ENCODE data around the gene RGL4. TPM values are rescaled to one million over a fixed set of nuclear protein-coding genes. Genes with fewer than 3 reads are reported as not detected.
A peak's percentile ranks its signal among the peaks of the same experiment; 100 is the strongest.
"Not testable (repeated sequence)": the region's sequence is repeated elsewhere in the genome, so short reads cannot be mapped to it uniquely, and the experiment has no call there.

Gene RGL4
- total RNA-seq, 2 donors from 2014 or later, result not detected

GRCh38 chr22:23718371-23719165, 27.8 kb downstream of the RGL4 start:
- DNase-seq (no peak), ATAC-seq (peak; percentile 11)
- intact Hi-C loops (cut with DNase I, micrococcal nuclease), result no loop called here

- DNase-seq (no peak), ATAC-seq (no peak)
- intact Hi-C loops (cut with DNase I, micrococcal nuclease), result no loop called here
Measured at GRCh38 chr22:23720855-23721254, 30.0 kb downstream of the RGL4 start.

GRCh38 chr22:23722160-23722559, 31.3 kb downstream of the RGL4 start:
- DNase-seq, result no peak

GRCh38 chr22:23722724-23723123, 31.9 kb downstream of the RGL4 start:
- no peak for DNase-seq
- intact Hi-C loops (cut with DNase I, micrococcal nuclease), result no loop called here
- ATAC-seq, result no peak

More at GRCh38 chr22:23722160-23722559, 31.3 kb downstream of the RGL4 start:
- intact Hi-C loops (cut with DNase I, micrococcal nuclease), result no loop called here
- ATAC-seq, result no peak

DNA sequence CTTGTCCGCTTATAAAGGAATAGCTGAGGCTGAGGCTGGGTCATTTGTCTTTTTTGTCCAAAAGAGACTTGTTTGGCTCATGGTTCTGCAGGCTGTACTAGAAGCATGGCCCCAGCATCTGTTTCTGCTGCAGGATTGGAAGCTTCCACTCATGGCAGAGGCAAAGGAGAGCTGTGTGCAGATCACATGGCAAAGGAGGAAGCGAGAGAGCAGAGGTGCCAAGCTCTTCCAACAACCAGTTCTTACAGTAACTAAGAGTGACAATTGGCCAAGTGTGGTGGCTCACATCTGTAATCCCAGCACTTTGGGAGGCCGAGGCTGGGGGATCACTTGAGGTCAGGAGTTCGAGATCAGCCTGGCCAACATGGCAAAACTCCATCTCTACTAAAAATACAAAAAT, 37.3 kb downstream of the RGL4 start:
- DNase-seq; intact Hi-C loops (cut with DNase I, micrococcal nuclease); ATAC-seq: not testable (repeated sequence)

- DNase-seq (no peak), ATAC-seq (no peak)
- intact Hi-C loops (cut with DNase I, micrococcal nuclease), result no loop called here
Measured at GRCh38 chr22:23737696-23738095, 46.9 kb downstream of the RGL4 start.

DNA sequence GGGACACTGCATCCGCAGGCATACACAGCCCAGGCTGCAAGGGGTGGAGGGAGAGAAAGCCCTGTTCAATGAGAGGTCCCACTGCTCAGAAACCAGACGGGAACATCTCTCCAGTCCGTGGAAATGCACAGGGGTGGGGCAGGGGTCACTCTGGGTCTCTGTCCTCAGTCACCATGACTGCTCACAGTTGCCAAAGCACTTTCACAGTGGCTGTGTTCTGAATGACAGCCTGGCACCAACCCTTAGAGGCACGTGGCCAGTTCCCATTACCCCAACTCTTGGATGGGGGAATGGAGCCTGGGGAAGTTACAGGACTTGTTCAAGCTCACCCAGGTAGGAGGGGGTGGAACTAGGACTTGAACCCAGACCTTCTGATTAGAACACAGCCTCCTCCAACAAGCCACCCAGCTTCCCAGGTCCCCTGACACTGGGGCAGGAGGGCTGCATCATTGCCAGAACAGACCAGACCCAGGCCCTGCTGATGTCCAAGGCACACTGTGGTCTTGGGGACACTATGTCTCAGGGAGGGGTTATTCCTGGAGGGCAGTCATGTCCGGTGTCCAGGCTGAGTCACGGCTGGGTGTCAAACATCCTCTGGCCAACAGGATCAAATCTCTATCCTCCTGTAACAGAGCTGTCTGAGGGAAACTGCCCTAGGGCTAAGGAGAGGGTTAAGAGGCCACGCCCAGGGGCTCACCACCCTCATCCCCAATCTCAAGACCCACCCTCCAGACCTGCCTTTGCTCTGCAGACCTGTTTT, 51.9 kb downstream of the RGL4 start:
- DNase-seq, result no peak
- no peak for ATAC-seq
- intact Hi-C loops (cut with DNase I, micrococcal nuclease), result no loop called here

- DNase-seq, result no peak
- intact Hi-C loops (cut with DNase I, micrococcal nuclease), result no loop called here
- ATAC-seq, result no peak
Measured at GRCh38 chr22:23743303-23743705, 52.5 kb downstream of the RGL4 start.

GRCh38 chr22:23744001-23744400, 53.2 kb downstream of the RGL4 start:
- no peak for ATAC-seq
- DNase-seq, result no peak
- intact Hi-C loops (cut with DNase I, micrococcal nuclease), result no loop called here

DNA sequence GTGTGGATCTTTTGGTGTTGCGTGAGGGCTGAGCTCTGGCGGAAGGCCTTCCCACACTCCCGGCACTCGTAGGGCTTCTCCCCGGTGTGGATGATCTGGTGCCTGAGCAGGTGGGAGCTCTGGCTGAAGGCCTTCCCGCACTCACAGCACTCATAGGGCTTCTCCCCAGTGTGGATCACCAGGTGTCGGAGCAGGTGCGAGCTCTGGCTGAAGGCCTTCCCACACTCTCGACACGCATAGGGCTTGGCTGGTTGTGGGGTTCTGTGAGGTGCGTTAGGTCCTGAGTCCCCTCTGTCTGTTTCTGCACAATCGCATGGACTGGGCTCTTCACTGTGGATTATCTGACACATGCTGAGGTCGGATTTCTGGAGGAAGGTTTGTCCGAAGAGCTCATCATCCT, 53.7 kb downstream of the RGL4 start:
- intact Hi-C loops (cut with DNase I, micrococcal nuclease), result no loop called here
- DNase-seq (no peak), ATAC-seq (no peak)

- intact Hi-C loops (cut with DNase I, micrococcal nuclease), result no loop called here
- ATAC-seq, result no peak
- no peak for DNase-seq
Measured at GRCh38 chr22:23745791-23746190, 55.0 kb downstream of the RGL4 start.

Other genes starting within 250 kb of the RGL4 start
- not detected for gene IGLL1, start 110.7 kb upstream of the RGL4 start, total RNA-seq
- under 1 TPM; 0.64 to 0.67 TPM for gene DRICH1, start 58.7 kb upstream of the RGL4 start, total RNA-seq
- gene ZNF70, start 60.1 kb downstream of the RGL4 start, total RNA-seq, result 1 to 10 TPM; 3.7 to 3.8 TPM
- gene VPREB3, start 63.4 kb downstream of the RGL4 start, total RNA-seq, result 1 to 10 TPM in 1 of 2 donors, under 1 TPM in 1; 0.61 to 1.1 TPM
- not detected for gene C22orf15, start 72.0 kb downstream of the RGL4 start, total RNA-seq
- gene CHCHD10, start 77.0 kb downstream of the RGL4 start, total RNA-seq, result 100 to 1,000 TPM; 413 to 538 TPM
- 1 to 10 TPM; 1.6 to 4.6 TPM for gene MMP11, start 81.8 kb downstream of the RGL4 start, total RNA-seq
- gene SMARCB1, start 96.0 kb downstream of the RGL4 start, total RNA-seq, result 10 to 100 TPM; 65.9 to 79.3 TPM
- 10 to 100 TPM in 1 of 2 donors, 1 to 10 TPM in 1; 7.7 to 26.6 TPM for gene DERL3, start 148.0 kb downstream of the RGL4 start, total RNA-seq
- 10 to 100 TPM in 1 of 2 donors, 1 to 10 TPM in 1; 9.8 to 13.7 TPM for gene SLC2A11, start 166.9 kb downstream of the RGL4 start, total RNA-seq
- 100 to 1,000 TPM; 215 to 286 TPM for gene MIF, start 203.4 kb downstream of the RGL4 start, total RNA-seq